GM18502 (cell line): ENCODE results near the gene PGM2.

Experiments used
- ATAC-seq: cut with Tn5 transposase; IDR thresholded peaks from one replicate; pipeline ENCODE4 v1.9.1; 2021; ENCODE audit warnings: mild to moderate bottlenecking; ENCODE audit not compliant: unreplicated experiment, poor library complexity

The PGM2 gene

DNA sequence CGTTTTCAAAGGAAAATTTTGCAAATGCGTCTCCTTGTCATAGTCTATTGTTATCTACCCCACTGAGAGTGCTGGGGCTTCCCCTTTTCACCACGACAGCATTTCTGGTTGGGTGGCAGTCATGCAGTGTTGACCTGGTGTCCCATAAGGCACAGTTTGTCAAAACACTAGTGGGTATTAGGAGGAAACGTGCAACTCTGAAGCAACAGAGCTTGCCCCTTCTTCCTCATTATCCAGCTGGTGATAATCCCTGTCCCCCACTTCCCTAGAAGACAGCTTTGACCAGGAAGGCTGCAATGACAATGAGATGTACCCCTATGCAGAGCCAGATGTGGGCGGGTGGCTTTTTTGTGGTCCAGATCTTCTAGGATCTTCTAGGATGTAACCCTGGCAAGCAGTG, 66.2 kb downstream of the PGM2 start:
- ATAC-seq = peak; percentile 59

DNA sequence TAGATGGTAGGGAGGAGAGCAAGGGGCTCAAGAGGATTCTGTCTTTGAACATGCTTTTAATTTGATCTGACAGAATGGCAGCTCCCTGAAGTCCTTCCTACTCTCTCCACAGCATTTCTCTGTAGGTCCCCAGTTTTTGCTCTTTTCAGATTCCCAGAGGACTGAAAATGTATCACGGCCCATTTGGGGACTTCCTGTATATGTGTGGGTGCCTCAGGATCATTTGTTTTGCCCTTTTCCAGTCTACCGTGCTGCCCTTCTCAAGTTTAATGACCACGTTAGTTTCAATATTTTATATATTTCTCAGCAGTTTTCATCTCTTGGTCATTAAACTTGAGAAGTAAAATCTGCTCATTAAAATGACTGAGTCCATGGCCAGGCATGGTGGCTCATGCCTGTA, 66.7 kb downstream of the PGM2 start:
- no peak for ATAC-seq

GRCh38 chr4:37895271-37895670, 68.8 kb downstream of the PGM2 start:
- no peak for ATAC-seq

DNA sequence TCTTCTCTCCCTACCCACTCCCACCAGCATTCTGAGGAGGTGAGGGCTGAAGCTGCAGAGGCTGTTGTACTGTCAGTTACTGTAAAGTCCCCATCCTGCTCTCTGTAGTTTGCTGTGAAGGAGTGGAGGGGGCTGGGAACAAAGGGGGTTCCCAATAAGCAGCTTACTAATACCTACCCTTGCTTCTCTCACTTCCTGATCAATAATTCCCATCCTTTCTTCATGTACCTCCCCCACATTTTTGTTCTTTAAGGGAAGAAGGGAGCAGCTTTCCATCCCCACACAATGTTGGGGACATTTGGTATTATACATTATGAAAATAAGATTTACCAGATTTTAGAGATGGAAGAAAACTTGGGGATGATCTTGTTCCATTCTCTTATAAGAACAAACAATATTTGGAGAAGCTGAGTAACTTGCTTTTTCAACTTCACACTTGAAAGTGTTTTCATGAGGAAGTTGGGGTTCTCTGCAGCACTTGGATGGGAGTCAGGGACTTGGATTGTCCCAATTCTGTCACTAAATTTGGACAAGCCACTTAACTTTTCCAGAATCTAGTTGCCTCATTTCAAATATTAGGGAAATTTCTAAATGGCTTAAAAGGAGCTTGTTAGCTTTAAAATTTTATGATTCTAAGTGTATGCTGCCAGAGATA, 69.8 kb downstream of the PGM2 start:
- ATAC-seq = no peak

GRCh38 chr4:37902212-37902611, 75.7 kb downstream of the PGM2 start:
- ATAC-seq = no peak

- ATAC-seq = no peak
These were observed 76.5 kb downstream of the PGM2 start for GRCh38 chr4:37902738-37903693.

DNA sequence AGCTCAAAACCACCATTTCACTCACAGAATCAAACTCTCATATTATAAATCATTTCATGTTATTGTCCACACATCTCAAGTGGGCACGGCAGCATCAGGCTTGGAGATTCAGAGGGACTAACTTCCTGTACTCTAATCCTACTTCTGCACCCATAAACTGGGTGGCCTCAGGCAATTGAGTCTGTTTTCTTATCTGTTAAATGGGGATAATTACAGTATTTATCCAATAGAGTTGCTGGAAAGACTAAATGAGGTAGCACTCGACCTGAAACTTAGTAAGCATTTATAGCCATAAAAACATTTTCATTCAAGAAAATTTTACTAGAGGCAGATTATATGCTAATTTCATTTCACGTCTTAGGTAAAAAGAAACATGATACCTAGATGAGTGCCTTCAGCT, 77.4 kb downstream of the PGM2 start:
- ATAC-seq = no peak

- ATAC-seq = no peak
These were observed 78.3 kb downstream of the PGM2 start for GRCh38 chr4:37904824-37905223.

DNA sequence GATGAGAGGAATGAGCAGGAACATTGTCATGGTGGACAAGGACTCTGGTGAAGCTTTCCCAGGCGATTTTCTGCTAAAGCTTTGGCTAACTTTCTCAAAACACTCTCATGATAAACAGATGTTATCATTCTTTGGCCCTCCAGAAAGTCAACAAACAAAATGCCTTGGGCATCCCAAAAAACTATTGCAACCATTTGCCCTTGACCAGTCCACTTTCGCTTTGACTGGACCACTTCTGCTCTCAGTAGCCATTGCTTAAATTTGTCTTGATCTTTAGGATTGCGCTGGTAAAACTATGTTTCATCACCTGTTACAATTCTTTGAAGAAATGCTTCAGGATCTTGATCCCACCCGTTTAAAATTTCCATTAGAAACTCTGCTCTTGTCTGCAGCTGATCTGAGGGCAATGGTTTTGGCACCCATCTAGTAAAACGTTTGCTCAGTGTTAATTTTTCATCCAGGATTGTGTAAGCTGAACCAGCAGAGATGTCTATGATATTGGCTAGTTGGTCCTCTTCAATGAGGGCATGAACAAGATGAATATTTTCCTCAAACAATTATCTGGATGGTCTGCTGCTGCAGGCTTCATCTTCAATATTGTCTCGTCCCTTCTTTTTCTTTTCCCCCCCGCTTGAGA, 79.2 kb downstream of the PGM2 start:
- no peak for ATAC-seq

DNA sequence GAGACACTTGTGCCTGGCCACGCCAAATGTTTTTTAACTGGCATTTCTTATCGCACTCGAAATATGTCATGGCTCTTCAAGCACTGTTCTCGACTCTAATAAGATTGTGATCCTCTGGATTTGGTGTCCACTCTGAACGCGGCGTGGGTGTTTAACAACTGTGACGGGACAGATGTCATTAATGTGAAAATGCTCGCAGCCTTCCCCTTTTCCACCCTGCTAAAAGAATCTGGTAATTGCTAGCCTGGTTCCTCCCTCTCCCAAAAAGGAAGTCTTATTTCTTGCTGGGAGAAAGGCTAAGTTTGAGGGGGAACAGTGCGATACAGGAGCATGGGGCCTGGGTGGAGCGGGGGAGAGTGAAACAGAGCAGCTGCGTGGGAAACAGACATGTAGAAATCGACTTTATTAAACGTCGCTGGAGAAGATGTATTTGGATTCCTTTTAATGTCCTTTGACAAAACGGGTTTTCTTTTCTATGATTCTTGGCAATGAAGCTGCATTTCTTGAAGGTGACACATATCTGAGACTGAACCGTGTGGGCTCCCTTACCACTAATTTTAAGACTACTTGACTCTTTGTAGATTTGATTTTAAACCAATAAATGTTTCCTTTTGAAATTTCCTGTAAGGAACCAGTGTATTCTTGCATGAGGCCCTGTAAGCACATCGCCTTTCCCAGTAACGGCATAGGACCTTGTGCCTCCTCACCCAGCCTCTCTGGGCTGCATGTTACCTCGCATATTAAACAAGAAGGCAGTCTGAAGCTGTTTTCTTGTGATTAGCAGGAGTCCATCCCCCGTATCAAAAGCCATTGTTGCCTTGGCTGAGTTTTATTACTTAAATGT, 82.2 kb downstream of the PGM2 start:
- no peak for ATAC-seq

- ATAC-seq = no peak
These were observed 83.0 kb downstream of the PGM2 start for GRCh38 chr4:37909332-37910090.

- ATAC-seq = no peak
These were observed 83.6 kb downstream of the PGM2 start for GRCh38 chr4:37910091-37910486.
